Pulmonary artery endothelial cell (primary cell): ENCODE measurements around the gene ATP13A2. TPM values are rescaled to one million over a fixed set of nuclear protein-coding genes. Genes with fewer than 3 reads are reported as not detected.
A peak's percentile ranks its signal among the peaks of the same experiment; 100 is the strongest.
"Not testable (repeated sequence)": the region's sequence is repeated elsewhere in the genome, so short reads cannot be mapped to it uniquely, and the experiment has no call there.

Experiments
- DNase-seq: peaks from one replicate; pipeline ENCODE4 v3.0.0-alpha.2; 2011; ENCODE audit warnings: low read depth, low spot score
- total RNA-seq: library from RNA; depleted of rRNA; stranded (reverse); fragments of >200 nt; gene quantifications from 2 replicates; pipeline ENCODE4 v1.2.3, GENCODE V29; 2014

Gene ATP13A2
- total RNA-seq, 1 donor from 2014 or later: 41.6 TPM

DNA sequence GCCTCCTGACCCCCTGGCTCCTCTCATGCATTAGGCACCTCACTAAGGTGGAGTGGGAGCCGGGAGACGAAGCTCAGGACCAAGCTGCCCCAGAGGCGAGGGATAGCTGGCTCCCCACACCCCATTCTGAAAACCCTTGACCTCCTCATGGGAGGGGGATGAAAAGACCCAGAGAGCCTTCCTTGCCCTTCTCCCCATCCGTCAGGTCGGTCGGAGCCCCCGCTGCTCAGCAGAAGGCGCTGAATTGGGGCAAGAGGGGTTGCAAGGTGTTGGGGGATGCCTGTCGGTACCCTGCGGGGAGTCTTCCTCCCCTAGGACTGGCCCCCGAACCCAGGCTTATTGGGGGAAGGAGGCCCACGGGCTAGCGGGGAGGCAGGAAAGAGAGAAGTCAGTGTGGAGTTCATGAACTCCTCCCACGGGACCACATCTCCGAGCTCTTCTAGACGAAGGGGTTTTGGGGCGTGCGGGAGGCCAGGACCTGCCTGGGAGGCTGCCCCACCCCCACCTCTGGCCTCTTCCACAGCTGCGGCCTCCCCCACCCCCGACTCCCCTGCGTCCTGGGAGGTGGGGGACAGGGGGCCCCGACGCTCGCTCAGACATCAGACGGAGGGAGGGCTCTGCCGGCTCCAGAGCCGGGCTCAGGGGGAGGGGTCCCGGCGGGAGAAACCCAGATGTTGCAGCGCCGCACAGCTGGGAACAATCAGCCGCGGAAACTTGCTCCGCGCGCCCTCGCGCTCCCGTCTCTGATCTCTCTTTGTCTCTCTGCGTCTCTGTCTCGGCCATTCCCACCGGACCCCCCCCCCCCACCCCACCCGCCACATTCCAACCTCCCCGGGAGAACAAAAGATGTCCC lies 32.0 kb downstream of the ATP13A2 start:
- no peak for DNase-seq

DNA sequence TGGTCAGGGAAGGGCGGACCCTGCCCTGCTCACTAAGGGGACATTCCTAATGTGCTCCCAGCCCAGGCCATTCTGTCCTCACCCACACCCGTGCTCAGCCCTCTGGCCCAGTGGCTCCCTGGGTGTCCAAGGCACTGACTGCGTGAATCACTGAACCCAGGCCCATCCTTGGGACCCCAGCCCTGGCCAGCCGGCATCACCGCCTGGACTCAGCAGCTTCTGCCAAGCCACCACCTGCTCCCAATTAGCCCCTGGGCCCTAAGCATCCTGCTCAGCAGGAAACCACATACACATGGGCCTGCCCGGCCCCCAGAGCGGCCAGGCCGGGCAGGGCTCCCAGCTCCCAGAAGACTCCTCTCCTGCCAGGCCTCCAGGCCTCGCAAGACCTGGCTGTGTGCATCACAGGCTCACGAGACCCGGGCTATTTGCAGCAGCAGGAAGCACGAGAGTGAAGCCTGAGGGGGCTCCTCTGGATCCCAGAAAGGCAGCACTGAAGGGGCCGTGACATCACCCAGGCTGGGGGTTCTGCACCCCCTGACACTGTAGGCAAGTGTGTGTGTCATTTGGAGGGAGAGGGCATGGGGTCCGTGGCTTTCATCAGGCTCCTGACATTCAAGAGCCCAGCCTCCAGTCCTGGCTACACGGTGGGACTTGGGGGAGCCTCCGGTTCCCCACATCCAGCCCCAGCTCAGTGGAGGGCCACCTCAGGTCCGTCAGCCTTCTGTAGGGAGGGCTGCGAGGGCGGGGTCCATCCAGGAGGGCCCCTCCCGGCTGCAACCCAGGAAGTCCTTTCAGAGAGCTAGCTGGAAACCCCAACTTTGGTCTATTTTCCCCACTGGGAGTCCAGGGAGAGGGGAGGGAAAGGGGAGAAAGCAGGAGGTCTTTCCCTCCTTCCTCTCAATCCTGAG lies 32.9 kb downstream of the ATP13A2 start:
- peak; percentile 32 for DNase-seq

DNA sequence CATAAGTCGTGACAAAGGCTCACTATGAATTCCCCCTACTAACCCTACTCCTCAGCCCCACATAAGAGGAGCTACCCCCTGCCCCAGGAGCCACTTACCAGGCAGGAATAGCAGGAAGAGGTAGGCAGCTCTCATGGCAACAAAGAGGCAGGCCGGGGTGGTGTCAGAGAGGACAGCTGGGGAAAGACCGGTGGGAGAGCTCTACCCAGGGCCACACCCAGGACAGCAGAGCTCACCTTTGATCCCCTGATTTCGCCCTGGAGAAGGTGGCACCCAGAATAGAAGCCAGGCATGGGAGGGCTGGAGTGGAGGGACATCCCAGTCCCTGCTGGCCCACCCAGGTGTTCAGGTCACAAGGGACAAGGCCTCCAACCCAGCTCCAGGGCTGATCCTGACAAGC lies 33.6 kb downstream of the ATP13A2 start:
- DNase-seq: no peak

DNA sequence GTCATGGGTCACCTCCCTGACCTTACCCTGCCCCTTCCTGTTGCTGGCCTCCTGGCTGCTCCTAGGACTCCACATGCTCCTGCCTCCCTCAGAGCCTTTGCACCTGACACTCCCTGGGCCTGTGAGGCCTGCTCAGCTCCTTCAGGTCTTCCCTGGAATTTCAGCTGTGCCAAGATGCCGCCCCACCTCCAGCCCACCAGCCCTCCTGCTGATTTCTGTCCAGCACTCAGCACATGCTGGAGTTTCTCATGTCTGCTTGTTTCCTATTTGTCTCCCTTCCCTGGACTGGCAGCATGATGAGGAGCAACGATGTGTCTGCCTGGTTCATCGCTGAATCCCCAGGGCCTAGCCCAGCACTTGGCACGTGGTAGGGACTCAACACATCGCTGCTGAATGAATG lies 34.4 kb downstream of the ATP13A2 start:
- no peak for DNase-seq

DNA sequence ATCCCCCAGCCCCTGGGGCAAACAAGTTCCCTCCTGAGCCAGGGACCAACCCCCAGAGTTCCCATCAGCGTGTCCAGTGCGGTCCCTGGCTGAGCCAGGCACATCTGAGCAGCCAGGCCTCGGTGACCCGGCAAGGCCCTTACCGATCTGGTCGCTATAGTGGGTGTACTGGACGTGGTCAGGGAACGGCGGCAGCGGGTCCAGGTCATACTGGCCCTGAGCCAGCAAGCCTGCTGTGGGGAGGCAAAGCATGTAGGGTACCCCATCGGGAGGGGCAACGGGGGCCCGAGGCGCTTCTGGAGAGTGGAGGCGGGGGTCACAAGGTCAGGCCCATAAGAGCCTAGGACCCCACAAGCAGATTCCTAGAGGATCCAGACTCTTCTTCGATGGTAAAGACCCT lies 34.8 kb downstream of the ATP13A2 start:
- no peak for DNase-seq

DNA sequence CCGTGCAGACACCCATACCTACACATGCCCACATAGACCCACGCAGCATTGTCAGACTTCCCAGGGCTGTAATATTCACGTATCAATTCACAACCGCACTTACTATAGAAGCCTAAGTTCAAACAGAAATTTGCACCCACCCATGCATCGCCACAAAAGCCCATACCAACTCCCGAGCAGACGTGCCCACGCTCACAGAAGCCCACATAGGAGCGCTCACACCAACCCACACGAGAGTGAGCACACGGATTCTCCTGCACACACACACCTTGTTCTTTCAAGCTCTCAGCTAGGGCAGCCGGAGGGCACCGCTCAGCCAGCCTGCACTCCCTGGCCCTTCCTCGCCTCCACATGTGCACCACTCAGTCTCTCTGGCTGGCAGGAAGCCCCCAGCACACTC lies 35.9 kb downstream of the ATP13A2 start:
- DNase-seq: no peak

DNA sequence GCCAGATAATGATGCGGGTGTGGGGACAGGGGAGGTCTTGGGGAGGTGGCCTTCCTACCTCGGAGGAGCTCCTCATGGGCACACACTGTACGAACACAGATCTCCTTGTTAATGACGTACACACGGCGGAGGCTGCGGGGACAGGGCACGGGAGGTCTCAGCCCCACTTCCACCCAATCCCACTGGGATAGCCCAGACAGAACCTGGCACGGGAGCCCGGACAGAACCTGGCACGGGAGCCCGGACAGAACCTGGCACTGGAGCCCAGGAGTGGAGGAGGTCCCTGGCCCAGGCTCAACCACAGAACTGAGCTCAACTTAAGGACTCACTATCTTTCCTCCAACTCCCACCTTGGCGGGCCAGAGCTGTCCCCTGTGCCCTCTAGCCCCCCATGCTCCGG lies 36.5 kb downstream of the ATP13A2 start:
- DNase-seq: no peak

DNA sequence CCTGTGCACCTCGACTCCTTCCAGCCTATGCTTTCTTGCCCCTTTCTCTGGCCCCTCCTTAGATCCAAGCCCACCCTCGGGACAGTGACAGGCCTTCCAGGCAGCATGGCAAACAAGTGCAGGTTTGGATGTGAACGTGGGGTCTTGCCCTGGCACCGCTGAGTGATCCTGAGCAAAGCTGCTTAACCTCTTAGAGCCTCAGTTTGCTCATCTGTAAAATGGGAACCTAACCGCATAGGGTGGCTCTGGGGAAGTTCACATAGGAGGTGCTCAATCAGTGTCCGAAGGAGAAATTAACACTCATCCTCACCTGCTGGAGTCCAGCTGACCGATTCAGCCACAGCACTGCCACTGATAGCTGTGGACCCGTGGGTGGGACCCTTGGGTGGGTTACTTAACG lies 38.5 kb downstream of the ATP13A2 start:
- DNase-seq: no peak

DNA sequence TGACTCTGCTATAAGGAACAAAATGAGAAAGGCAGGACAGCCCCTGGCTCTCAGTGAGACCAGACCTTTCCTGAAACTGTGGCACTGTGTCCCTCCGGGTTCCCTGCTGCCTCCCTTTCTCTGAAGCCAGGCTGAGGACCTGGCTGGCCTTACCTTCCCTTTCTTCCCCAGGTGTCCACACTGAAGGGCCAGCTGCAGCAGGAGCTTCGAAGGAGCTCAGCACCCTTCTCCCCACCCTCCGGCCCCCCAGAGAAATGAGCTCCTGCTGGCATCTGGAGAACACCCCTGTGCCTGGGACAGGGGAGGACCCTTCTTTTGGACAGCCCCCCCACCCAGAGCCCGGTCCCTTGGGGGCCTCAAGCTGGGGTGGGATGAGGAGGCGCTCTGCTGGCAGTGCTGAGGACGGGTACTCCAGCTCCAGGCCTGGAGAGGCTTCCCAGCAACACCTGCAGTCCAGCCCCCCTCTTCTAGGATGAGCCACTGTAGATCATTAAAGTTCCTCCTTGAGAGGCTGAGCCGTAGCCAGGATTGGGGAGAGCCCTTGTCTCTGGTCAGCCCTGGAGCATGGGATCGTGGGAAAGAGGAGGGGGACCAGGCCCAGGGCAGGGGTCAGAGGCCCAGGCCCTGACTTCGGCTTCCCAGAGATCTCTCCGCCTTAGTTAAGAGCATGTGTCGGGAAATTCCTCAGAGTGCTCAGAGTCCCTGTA lies 39.4 kb downstream of the ATP13A2 start:
- no peak for DNase-seq

DNA sequence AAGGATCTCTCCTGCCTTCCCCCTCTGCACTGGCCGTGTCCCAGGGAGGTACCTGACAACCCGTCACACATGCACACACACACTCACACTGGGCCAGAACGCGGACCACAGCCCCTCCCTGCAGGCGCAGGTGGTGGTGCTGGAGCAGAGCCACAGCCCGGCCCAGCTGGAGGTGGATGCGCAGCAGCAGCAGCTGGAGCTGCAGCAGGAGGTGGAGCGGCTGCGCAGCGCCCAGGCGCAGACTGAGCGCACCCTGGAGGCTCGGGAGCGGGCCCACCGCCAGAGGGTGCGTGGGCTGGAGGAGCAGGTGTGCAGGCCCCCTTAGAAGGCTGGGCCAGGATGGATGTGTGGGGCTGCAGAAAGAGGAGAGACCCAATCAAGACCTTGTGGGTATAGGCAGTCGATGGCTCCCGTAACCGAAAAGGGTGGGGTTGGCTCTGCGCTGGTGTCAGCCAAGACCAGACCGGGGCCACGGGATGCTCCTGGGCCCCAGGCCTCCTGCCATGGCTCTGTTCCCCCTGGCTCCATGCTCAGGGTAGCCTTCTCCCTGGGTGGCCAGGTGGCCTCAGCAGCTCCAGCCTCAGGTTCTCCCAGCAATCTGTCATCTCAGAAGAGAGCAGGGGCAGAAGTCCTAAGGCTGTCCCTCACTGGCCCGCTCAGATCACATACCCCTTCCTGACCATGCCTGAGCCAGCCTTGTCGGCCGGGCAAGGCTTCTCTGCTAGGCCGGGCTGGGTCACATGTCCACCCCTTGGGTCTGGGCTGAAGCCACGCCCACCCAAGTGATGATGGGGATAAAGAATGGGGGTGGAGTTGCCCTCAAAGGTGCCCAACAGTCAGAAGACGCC lies 40.2 kb downstream of the ATP13A2 start:
- DNase-seq: no peak

DNA sequence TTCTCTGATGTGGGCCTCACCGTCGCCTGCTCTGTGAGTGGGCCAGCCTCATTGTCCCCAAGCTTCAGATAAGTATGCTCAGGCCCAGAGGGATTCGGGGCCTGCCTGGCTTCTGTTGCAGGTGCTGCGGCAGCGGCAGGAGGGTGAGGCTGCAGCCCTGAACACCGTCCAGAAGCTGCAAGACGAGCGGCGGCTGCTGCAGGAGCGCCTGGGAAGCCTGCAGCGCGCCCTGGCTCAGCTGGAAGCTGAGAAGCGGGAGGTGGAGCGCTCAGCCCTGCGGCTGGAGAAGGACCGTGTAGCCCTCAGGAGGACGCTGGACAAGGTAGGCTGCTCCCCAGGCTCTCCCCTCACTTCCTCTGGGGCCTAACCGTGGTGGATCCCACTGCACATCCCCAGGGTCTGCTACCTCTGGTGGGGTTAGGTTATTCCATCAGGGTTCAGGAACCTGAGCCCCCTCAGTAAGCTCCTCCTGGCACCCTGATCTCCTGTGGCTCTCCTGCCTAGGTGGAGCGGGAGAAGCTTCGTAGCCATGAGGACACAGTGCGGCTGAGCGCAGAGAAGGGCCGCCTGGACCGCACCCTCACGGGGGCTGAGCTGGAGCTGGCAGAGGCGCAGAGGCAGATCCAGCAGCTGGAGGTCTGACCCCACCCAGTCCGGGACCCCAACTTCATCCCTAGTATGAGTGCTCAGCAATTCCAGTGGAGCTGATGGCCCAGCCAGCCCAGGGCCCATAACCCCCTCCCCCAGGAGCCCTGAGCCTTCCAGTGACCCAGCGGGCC lies 41.4 kb downstream of the ATP13A2 start:
- DNase-seq: no peak

DNA sequence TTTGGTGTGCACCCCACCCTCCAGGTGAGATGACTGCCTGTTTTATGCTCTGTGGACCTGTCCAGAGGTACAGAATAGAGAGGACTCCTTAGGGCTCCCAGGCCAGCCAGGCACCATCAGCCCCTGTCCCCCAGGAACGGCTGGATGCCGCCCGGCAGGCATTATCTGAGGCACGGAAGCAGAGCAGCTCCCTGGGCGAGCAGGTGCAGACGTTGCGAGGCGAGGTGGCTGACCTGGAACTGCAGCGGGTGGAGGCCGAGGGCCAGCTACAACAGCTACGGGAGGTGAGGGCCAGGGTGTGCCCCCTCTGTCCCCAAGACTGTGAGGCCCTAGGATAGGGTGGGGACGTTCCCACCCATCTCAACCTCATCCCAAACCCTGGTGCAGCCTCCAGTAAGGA lies 42.1 kb downstream of the ATP13A2 start:
- DNase-seq: no peak

DNA sequence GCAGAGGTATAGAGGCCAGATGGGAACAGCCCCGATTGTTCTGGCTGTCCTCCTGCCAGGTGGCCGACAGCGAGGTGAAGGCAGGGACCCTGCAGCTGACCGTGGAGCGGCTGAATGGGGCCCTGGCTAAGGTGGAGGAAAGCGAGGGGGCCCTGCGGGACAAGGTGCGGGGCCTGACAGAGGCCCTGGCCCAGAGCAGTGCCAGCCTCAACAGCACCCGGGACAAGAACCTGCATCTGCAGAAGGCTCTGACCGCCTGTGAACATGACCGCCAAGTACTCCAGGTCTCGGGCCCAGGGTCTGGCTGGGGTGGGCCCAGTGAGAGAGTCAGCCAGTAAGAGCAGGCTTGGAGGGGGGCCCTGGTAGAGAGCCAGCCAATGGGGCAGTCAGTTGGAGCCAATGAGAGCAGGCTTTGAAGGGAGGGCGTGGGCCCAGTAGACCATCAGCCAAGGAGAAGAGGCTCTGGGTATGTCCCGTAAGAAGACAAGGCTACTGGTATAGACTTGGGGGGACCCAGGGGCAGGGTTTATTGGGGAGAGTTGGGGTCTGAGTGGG lies 42.6 kb downstream of the ATP13A2 start:
- no peak for DNase-seq

DNA sequence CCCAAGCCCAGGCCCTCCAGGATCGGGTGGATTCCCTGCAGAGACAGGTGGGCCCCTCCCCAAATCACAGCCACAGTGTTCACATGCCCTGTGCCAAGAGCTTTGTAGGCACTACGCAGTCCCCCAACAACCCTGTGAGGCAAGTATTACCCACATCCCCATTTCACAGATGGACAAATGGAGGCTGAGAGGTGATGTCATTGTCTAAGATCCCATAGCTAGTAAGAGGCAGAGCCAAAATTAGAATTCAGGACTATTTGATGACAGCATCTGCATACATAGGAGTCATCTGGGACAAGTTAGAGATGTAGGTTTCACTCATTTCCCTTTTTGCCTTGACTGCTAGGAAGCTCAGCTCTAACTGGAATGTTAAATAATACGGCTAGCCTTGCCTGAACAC lies 43.4 kb downstream of the ATP13A2 start:
- no peak for DNase-seq

DNA sequence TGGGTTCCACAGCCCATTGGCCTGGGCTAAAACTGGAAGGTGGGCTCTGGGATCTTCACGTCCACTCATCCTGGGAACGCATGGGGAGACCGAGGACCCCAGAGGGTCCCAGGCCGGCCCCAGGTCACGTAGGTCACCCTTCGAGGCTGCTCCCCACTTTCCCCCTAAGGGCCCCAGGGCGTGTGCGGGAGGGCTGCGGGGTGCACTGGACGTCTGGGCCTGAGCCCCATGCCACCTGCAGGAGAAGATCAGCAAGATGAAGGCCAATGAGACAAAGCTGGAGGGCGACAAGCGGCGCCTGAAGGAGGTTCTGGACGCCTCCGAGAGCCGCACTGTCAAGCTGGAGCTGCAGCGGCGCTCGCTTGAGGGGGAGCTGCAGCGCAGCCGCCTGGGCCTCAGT lies 43.8 kb downstream of the ATP13A2 start:
- DNase-seq: no peak

DNA sequence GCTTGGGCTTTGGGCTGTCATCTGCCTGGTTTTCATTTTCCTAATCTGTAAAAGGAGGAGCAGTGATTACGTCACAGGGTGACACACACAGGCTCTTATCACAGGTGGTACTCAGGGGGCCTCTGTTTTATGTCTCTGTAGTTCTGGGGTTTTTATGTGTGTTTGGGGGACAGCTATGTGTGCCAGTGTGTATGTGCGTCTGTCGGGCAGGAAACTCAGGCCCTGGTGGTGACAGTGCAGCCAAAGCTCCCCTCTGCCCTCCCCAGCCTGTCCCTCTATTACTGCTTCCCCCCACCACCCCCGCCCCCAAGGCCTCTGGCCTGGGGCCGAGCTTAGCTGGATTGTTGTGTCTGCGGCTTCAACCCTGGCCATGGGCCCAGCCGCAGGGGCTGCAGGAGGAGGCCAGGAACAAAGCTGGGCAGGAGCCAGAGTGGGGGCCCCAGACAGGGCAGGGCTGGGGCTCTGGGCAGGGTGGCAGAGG lies 44.6 kb downstream of the ATP13A2 start:
- DNase-seq: peak; percentile 30

DNA sequence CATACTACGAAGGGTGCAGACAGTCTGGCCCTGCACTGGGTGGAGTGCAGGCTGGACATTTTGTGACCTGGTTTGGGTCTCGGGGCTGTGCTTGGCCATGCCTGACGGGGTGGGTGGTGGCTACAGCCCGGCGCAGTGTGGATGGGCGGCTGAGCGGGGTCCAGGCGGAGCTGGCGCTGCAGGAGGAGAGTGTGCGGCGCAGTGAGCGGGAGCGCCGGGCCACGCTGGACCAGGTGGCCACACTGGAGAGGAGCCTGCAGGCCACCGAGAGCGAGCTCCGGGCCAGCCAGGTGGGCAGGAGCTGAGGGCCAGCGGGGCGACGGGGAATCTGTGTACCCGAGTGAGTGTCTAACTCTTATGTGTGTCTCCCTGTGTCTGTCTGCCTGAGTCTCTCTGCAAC lies 45.4 kb downstream of the ATP13A2 start:
- DNase-seq: no peak

DNA sequence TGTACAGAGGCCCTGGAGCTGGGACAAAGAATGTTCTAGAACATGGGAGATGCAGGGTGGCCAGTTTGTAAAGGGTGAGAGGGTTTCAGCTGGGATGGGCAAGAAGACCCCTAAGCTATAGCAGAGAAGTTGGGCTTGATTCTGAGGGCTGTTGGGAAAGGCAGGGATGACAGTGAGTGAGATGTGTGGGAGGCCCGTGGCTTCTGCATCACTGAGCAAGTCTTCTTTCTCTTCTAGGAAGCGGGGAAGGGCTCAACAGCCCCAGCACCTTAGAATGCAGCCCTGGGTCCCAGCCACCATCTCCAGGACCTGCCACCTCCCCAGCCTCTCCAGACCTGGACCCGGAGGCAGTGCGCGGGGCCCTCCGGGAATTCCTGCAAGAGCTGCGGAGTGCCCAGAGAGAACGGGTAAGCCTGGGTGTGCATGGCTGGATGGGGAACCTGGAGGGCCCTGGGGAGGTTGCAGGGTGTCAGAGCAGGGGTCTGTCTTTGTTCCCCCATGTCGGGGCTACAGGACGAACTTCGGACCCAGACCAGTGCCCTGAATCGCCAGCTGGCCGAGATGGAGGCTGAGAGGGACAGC lies 46.2 kb downstream of the ATP13A2 start:
- no peak for DNase-seq

DNA sequence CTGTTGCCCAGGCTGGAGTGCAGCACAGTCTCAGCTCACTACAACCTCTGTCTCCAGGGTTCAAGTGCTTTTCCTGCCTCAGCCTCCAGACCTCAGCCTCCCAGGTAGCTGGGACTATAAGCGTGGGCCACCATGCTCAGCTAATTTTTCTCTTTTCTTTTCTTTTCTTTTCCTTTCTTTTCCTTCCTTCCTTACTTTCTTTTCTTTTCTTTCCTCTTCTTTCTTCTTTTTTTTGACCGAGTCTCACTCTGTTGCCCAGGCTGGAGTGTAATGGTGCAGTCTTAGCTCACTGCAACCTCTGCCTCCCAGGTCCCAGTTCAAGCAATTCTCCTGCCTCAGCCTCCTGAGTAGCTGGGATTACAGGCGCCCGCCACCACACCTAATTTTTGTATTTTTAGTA lies 47.6 kb downstream of the ATP13A2 start:
- not testable (repeated sequence) for DNase-seq
